ENCODE results near the gene NTF4.
"Not testable (repeated sequence)": the region's sequence is repeated elsewhere in the genome, so short reads cannot be mapped to it uniquely, and the experiment has no call there.

NTF4 gene

GRCh38 chr19:49025088-49025487 is 39.5 kb downstream of the NTF4 start:
- FAIRE-seq: not testable (repeated sequence)

DNA sequence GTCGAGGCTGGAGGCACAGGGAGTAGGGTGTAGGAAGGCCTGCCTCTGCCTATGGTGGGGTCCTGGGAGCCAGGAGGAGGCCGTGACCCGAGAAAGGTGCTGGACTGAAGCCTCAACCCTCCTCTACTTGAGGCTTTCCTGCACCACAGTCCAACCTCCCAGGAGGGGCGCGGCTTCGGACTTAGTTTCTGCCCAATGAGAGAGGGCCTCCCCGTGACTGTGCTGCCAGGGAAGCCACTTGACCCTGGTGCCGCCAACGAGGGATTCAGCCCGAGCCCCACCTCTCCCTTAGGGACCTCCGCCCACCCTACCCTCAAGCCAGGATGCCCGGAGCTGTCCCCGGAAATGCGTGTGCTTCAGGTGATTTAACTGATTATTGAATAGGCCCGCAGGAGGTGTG is 40.4 kb downstream of the NTF4 start, which contains the start of gene CGB3:
Gene CGB3, minus strand, starts transcription at position 101 of the 400 bp plus-strand sequence. CDS start 362 bp downstream, outside the sequence.
- not testable (repeated sequence) for FAIRE-seq; DNase-seq (ENCODE audit: insufficient read length, low spot score)

More at GRCh38 chr19:49025088-49025487, 39.5 kb downstream of the NTF4 start:
- DNase-seq (ENCODE audit: insufficient read length, low spot score): not testable (repeated sequence)

GRCh38 chr19:49022116-49022515 is 42.5 kb downstream of the NTF4 start:
- DNase-seq (ENCODE audit: insufficient read length, low spot score): no peak
- FAIRE-seq: no peak

DNA sequence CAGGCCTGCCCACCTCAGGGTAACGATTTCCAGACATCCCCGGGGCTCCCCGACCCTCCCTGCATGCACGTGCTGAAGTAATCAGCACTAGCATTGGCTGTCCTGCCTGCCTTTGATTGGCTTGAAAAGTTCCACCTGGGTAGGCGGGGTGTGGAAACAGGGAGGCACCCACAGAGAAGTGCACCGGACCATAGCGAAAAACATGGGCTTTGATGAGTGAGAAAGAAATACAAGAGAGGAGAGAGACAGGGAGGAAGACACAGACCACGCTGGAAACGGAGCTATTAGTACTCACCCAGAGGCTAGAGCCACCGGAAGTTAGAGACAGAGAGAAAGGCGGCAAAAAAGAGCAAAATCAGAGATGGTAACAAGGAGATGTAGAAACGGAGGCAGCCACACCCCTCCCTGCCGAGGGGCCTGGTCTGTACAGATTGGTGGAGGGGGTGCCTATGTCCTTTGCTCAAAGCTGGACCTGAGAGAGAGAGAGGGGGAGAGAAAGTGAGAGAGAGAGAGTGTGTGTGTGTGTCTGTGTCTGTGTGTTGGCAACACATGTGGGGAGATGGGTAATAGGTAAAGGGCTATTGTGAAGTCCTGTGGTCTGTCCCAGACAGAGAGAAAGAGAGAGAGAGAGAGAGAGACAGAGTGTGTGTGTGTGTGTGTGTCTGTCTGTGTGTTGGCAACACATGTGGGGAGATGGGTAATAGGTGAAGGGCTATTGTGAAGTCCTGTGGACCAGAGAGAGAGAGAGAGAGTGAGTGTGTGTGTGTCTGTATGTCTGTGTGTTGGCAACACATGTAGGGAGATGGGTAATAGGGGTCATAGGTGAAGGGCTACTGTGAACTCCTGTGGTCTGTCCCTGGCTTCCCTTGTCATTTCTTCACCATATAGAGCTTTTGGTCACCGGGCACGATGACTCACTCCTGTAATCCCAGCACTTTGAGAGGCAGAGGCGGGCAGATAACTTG is 43.4 kb downstream of the NTF4 start:
- no peak for FAIRE-seq
- DNase-seq (ENCODE audit: insufficient read length, low spot score): no peak

GRCh38 chr19:49020342-49020741 is 44.3 kb downstream of the NTF4 start:
- DNase-seq (ENCODE audit: insufficient read length, low spot score) (no peak), FAIRE-seq (no peak)

GRCh38 chr19:49019242-49019932 is 45.2 kb downstream of the NTF4 start:
- no peak for FAIRE-seq

DNA sequence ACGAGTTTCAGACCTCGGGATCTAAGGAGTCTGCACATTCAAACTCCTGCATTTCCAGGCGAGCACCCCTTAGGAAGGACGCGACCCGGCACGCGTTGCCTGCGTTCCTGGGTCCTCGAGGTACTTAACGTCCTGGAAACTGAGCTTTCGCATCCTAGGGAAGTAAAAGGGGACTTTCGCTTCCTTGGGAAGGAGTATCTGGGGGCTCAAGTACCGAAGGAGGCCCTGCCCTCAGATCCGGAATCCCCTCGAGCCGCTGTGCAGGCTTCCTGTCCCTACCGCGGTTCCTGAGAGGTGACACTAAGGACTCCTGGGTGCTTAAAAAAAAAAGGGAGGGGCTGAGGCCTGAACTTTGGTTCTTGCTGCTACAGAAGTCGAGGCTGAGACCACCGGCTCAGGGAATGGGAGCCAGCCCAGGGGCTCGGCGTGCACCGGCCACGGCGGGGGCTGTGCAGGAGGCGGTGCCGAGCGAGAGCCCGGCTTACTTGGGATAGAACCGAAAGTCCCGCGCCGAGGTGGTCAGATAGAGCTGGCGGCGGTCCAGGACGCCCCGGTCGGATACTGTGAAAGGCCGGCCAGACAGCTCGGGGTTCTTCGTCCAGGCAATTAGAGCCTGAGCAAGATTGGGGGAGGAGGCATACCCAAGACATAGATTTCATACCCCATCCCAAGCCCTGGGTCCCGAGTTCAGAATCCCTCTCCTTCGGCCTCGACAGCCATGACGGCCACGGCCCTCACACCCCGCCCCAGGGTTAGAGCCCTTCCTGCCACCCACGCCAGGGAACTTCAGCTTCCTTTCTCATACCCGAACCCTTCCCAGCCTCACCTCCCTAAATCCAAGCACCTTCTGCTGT is 46.0 kb downstream of the NTF4 start:
- not testable (repeated sequence) for DNase-seq (ENCODE audit: insufficient read length, low spot score); FAIRE-seq

More at GRCh38 chr19:49019242-49019932, 45.2 kb downstream of the NTF4 start:
- no peak for DNase-seq (ENCODE audit: insufficient read length, low spot score)

- FAIRE-seq (no peak), DNase-seq (ENCODE audit: insufficient read length, low spot score) (no peak)
Measured at GRCh38 chr19:49017666-49018351, 46.8 kb downstream of the NTF4 start.

GRCh38 chr19:49017041-49017665 is 47.5 kb downstream of the NTF4 start, which contains the start of gene LHB:
TSS of gene LHB (minus strand) at chr19:49017091. CDS start at chr19:49017081, 10 bp downstream.
- FAIRE-seq (no peak), DNase-seq (ENCODE audit: insufficient read length, low spot score) (no peak)

- DNase-seq (ENCODE audit: insufficient read length, low spot score): no peak
- no peak for FAIRE-seq
Measured at GRCh38 chr19:49016067-49016839, 48.4 kb downstream of the NTF4 start.

DNA sequence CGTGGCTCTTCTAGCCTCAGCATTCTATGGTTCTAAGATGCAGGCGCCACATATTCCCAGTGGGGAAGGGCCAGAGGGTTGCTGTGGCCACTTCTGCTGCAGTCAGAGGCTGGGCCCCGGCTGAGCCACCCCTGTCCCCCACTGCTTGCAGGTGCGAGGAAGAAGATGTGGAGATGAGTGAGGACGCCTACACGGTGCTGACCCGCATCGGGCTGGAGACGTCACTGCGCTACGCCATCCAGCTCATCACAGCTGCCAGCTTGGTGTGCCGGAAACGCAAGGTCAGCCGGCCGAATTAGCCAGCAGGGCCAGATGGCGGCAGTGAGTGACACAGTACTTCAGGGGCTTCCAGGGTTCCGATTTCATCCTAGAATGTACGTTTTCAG is 49.8 kb downstream of the NTF4 start:
- DNase-seq (ENCODE audit: insufficient read length, low spot score) (no peak), FAIRE-seq (no peak)

DNA sequence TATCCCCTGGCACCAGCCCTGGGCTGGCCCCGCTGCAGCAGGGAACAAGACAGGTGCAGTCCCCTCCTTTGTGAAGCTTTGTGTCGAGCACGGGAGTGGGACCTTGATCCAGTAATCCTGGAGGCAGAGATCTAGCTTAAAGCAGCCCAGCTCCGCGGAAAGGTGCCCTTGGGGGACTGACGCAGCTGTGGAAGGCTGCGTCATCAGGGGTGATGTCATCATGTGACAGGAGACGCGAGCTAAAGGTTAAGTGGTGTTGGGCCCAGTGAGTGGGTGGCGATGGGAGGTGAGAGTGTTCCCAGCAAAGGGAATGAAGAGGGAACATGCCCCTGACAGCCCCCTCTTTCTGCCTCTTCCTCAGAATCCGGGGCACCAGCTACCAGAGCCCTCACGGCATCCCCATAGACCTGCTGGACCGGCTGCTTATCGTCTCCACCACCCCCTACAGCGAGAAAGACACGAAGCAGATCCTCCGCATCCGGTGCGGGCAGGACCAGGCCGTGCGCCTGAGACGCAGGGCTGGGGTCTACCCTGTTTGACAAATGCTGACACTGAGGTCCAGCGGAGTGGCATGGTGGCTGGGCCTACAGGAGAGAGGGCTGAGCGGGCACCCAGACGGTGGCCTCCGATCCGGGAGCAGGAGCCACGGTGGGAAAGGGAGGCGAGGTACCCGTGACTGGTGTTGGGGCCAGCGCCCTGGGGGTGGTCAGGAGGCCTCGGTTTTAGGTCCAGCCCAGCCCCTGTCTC is 50.3 kb downstream of the NTF4 start:
- DNase-seq (ENCODE audit: insufficient read length, low spot score) (no peak), FAIRE-seq (no peak)

DNA sequence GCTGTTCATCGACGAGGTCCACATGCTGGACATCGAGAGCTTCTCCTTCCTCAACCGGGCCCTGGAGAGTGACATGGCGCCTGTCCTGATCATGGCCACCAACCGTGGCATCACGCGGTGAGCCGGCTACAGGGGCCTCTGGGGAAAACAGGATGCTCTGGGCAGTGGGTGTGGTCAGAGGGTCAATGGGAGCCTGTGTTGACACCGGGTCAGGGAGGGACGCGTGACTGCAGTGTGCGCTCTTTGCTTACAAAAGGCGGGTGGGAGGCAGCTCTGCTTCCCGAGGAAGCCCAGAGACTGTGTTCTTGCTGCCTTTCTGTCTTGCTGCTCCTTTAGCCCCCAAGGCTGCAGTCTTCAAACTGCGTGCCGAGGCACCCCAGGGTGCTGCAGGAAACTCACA is 53.4 kb downstream of the NTF4 start:
- FAIRE-seq (no peak), DNase-seq (ENCODE audit: insufficient read length, low spot score) (no peak)

Data from HTR-8/SVneo (cell line).